Activated CD8-positive, alpha-beta memory T cell treated with anti-CD3 and anti-CD28 coated beads for 48 hours (primary cell): ENCODE measurements around the gene EIPR1.

Experiments
- DNase-seq, 3 experiments: peaks; one replicate each; pipeline ENCODE4 v3.0.0-alpha.2; 2020; ENCODE audit warnings: low read depth in 2 of 3, low spot score in 2 of 3

The EIPR1 gene

GRCh38 chr2:3377612-3378432 is at the start of gene EIPR1:
TSS of gene EIPR1 (minus strand) at chr2:3377818. CDS start at chr2:3377689, 129 bp downstream.
- peak; percentile 78 to 89 (median 82) for DNase-seq

- DNase-seq, result no peak
Measured at GRCh38 chr2:3427272-3427671, 49.7 kb upstream of the EIPR1 start.

- DNase-seq, result no peak
Measured at GRCh38 chr2:3426615-3427014, 49.0 kb upstream of the EIPR1 start.

DNA sequence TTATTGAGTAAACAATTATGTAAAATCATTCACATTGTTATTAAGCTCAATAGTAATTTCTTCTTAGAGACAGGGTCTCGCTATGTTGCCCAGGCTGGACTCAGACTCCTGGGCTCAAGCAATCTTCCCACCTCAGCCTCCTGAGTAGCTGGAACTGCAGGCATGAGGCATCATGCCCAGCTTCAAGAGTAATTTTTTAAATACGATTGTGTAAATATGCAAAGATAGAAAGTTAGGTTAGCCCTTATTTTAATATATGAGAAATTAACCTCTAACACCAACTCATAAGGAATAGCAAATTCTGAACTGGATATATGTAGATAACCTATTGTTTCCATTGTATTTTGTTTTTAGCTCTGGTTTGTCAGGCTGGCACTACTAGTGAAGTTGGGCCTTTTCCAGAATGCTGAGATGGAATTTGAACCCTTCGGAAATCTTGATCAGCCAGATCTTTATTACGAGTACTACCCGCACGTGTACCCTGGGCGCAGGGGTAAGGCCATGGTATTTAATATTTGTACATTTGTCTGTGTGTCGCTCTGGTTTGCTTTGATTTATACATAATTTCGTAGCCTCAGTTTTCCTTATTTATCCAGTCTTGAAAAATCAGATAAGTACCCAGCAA is 46.7 kb upstream of the EIPR1 start:
- DNase-seq, result no peak

DNA sequence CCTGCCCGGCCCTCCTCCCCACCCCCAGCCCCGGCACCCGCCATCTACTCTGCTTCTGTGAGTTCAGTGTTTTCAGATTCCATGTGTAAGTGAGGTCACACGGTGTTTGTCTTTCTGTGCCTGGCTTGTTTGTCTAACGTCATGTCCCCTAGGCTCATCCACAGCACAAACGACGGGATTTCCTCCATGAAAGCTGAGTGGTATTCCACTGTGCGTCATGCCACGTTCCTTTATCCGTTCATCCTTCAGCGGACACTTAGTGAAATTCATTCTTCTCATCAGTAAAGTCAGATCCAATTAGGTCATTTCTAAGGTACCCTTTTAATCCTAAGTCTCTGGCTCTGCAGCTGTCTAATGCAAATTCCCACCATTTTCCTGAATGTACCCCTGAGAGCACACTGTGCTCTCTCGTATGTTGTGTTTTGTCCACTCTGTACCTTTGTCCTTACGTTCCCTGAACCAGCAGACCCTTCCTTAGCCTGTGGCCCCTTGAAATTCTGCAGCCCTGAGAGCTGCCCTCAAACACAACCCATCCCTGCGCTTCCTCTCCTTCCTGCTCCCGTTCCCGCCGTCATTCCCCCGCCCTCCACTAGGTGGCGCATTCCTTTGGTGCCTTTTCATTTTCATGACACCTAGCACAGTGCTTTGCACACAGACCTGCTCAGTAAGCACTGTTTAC is 46.0 kb upstream of the EIPR1 start:
- DNase-seq, result peak; percentile 31 to 82 (median 69)

GRCh38 chr2:3422161-3422779 is 44.7 kb upstream of the EIPR1 start:
- no peak for DNase-seq

- DNase-seq, result no peak
Measured at GRCh38 chr2:3421580-3421979, 44.0 kb upstream of the EIPR1 start.

DNA sequence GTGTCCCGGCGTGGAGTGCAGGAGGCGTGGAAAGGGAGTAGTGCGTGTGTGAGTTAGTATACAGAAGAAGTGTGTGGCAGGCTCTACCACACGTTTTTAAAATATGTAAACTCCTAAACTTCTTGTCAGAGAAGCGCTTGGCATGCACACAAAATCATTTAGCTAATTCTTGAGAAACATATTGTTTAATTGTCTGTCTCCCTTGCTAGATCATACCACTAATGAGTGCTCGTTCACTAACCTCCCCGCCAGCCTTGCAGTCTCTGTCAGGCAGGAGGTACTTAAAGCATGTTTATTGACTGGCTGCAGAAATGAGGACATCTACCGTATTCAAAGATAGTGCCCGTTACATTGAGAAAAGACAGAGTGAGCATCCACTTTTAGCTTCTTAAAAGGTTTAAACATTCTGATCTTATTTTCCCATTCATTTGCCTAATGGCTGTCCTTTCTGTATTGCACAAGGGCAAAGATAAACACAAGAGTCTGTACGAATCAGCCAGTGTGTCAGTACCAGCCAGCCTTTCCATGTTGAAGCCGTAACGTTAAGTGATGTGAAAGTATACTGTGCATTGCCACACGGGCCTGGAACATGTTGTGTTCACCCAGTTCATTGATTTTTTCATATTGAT is 43.3 kb upstream of the EIPR1 start:
- no peak for DNase-seq

GRCh38 chr2:3420076-3420768 is 42.6 kb upstream of the EIPR1 start:
- no peak for DNase-seq

- DNase-seq, result no peak
Measured at GRCh38 chr2:3418766-3419404, 41.3 kb upstream of the EIPR1 start.

DNA sequence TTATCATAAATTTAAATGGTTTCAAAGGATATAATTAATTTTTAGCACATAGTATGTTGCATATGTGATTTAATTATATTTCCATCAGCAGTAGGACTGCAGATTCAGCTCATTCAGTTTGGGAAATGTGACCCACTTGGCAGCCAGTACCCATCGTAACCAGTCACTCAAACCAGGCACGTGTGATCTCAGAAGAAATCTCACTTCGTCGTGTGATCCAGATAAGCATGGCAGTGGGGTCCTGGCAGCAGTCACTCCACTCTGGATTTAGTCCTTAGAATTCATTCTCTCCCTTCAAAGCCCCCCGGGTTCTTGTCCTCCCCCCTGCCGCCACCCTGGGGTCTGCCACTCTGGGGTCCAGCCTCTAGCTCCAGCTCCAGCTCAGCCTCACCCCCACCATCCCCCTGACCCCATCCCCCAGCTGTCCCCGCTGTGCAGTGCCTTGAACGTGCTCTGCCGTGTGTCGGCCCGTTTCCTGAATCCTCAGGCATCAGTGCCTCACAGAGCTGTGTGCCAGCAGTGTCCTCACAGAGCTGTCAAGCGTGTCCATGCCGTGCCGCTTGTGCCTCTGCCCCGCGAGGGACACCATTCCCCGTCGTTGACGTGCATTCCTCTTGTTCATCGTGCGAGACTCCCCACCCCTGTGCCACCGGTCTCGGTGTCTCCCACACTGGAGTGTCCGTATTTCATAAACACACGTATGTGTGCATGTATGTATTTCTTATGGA is 36.7 kb upstream of the EIPR1 start:
- no peak for DNase-seq

DNA sequence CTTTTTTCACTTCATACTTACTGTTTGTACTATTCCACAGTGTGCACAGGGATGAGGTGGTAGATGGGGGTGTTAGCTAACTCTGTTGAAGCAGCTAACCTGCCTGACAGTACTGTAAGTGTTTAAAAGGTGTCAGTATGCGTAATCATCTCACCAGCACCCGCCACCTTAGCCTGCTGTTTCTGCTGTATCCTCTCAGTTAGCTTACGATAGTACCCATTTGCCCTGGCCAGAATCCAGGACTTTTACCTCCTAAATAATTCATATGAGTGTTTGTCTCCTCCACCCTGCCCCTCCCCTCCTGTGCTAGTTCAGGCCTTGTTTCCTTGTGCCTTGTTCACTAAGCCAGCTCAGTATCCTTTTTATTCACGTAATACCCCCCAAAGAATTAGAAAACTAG is 36.1 kb upstream of the EIPR1 start:
- no peak for DNase-seq

- DNase-seq, result no peak
Measured at GRCh38 chr2:3411103-3411502, 33.5 kb upstream of the EIPR1 start.

DNA sequence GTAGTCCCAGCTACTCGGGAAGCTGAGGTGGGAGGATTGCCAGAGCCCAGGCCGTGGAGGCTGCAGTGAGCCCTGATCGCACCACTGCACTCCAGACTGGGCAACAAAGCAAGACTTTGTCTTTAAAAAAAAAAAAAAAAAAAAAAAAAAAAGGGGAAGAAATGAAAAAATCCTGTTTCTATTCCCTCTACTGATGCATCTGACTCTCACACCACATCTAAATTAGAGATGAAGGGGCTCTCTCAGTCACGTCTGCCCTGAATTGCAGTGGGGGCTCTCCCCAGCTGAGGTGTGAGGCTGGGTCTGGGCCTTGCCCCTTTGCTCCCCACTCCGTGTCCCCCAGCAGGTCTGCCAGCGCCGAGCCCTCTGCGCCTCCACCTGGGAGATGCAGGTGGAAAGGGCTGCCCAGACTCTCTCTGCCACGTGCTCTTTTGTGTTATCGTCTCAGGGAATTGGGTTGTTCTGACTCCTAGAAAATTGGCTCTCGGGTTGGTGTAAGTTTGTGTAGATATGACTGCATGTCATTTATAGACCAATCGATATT is 32.1 kb upstream of the EIPR1 start:
- DNase-seq, result no peak

DNA sequence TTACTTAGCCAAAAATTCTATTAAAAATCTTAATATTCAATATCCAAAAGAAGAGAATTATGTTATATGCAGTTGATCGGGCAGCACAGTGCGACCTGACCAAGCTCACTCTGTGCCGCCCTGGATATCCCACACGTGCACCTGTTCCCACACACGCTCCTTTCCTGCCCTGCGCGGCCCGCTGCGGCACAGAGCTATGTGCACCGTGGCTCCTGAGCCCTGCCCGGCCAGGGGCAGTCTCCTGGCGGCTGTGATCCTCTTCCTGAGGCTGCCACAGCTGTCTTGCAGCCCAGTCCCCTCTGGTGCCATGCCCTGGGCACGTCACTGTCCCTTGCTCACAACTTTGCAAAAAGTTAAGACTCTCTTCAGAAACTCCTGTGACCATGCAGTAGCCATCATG is 31.2 kb upstream of the EIPR1 start:
- no peak for DNase-seq

- DNase-seq, result no peak
Measured at GRCh38 chr2:3406501-3406900, 28.9 kb upstream of the EIPR1 start.

GRCh38 chr2:3405876-3406275 is 28.3 kb upstream of the EIPR1 start:
- no peak for DNase-seq

GRCh38 chr2:3405307-3405706 is 27.7 kb upstream of the EIPR1 start:
- no peak for DNase-seq

- DNase-seq, result no peak
Measured at GRCh38 chr2:3404349-3404894, 26.8 kb upstream of the EIPR1 start.
